Common myeloid progenitor, CD34-positive (primary cell): ENCODE data around the gene GPER1.

ENCODE experiments used
- CTCF ChIA-PET: fragments of 350-600 bp; sonication (Branson Sonifier 250); formaldehyde crosslinking; loops from one replicate; lab custom pipeline; 2021; ENCODE audit warnings: antibody characterized with exemption; lab: Charles Lee
- POLR2A ChIA-PET: fragments of 350-600 bp; sonication (Branson Sonifier 250); formaldehyde crosslinking; loops from one replicate; lab custom pipeline; 2021; ENCODE audit warnings: antibody characterized with exemption; lab: Charles Lee
- DNase-seq, 3 donors: peaks; one replicate each; pipeline versions ENCODE4 v3.0.0 to v3.0.0-alpha.2; 2013
- H3K27ac ChIP-seq, 2 experiments: 1 replicate in 1 of 2; 2 replicates in 1 of 2; pipeline ENCODE4 v1.7.0; 2013; ENCODE audit warnings: inconsistent platforms in 2 of 2, low read length in 2 of 2, mild to moderate bottlenecking in 2 of 2, low read depth in 1 of 2, moderate library complexity in 1 of 2; ENCODE audit not compliant: severe bottlenecking in 2 of 2, insufficient read depth in 1 of 2, poor library complexity in 1 of 2
- H3K27me3 ChIP-seq, 5 experiments: replicated peaks in 2 of 5; 1 replicate in 3 of 5; 2 replicates in 2 of 5; pipeline versions ENCODE4 v1.6.1 to v1.7.0; 2013; ENCODE audit warnings: low read length in 4 of 5, mild to moderate bottlenecking in 2 of 5, moderate library complexity in 2 of 5, inconsistent platforms in 1 of 5; ENCODE audit not compliant: insufficient read depth in 5 of 5, control insufficient read depth in 4 of 5
- H3K36me3 ChIP-seq, 4 experiments: 1 replicate in 2 of 4; 2 replicates in 2 of 4; pipeline versions ENCODE4 v1.6.1 to v1.7.0; 2013; ENCODE audit warnings: low read length in 3 of 4, control low read depth in 1 of 4, mild to moderate bottlenecking in 1 of 4; ENCODE audit not compliant: control insufficient read depth in 4 of 4, insufficient read depth in 4 of 4
- H3K4me1 ChIP-seq, 4 experiments: 1 replicate in 3 of 4; 2 replicates in 1 of 4; pipeline versions ENCODE4 v1.6.1 to v1.7.1; 2013; ENCODE audit warnings: low read length in 3 of 4, mild to moderate bottlenecking in 3 of 4, control low read depth in 1 of 4, inconsistent platforms in 1 of 4, moderate library complexity in 1 of 4; ENCODE audit not compliant: control insufficient read depth in 4 of 4, insufficient read depth in 4 of 4; ENCODE audit errors: control extremely low read depth in 1 of 4
- H3K4me3 ChIP-seq, 7 experiments: 1 replicate in 4 of 7; 2 replicates in 3 of 7; pipeline versions ENCODE4 v1.5.1 to v1.7.0; 2013; ENCODE audit warnings: mild to moderate bottlenecking in 7 of 7, low read length in 6 of 7, moderate library complexity in 6 of 7, inconsistent platforms in 2 of 7, low read depth in 2 of 7, control low read depth in 1 of 7; ENCODE audit not compliant: insufficient read depth in 4 of 7, control insufficient read depth in 1 of 7; ENCODE audit errors: extremely low read depth in 1 of 7
- H3K9me3 ChIP-seq, 5 experiments: 1 replicate in 4 of 5; 2 replicates in 1 of 5; pipeline versions ENCODE4 v1.6.1 to v1.7.1; 2013; ENCODE audit warnings: low read length in 4 of 5, mild to moderate bottlenecking in 2 of 5, inconsistent platforms in 1 of 5, low read depth in 1 of 5, moderate library complexity in 1 of 5; ENCODE audit not compliant: control insufficient read depth in 4 of 5, insufficient read depth in 2 of 5; ENCODE audit errors: control extremely low read depth in 1 of 5
- WGBS: methylation state at CpG from one replicate; pipeline ENCODE4 v1.1.5; 2013; ENCODE audit not compliant: insufficient coverage; 5-methylcytosine and 5-hydroxymethylcytosine counted together

The GPER1 gene

DNA sequence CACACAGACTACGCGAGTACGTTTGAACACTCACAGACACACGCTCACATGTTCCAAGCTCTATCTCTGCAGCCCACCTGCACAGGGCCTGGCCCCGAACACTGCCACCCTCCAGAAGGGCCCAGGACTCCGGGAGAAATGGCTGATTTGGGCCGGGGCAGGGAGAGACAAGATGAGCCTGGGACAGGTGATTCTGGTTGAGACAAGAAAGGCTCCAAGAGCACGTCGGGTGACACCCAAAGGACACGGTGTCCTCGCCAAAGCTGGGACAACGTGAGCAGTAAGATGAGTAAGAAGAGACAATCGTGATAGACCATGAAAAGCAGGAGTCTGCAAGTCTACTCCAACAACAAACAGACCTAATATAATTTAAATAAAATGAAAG lies 9.2 kb downstream of the GPER1 start:
- Histone ChIP-seq H3K27me3 (no peaks in the 10 kb centered on the region), H3K27ac (no peak overlapping the region), H3K4me1 (peaks cover 0 to 5% (median 0%) of the 10 kb centered on the region in 4 experiments), H3K9me3 (peaks cover 0 to 3% (median 0%) of the 10 kb centered on the region in 5 experiments), H3K4me3 (no peak overlapping the region), H3K36me3 (peaks cover 0 to 9% (median 6%) of the 10 kb centered on the region in 4 experiments)
- DNase-seq, result no peak
- ChIA-PET POLR2A (no interaction called here), CTCF (interaction anchor here (0.6 kb wide), 1 partner anchor 13 kb away, joined by 3 read pairs; no protein-coding TSS in a partner anchor)
- WGBS, result 91% methylated on average over 7 of the region's 13 CpGs

- peaks cover 0 to 5% (median 3%) of the 10 kb centered on the region in 4 experiments for H3K36me3 ChIP-seq
- no peak overlapping the region for H3K27ac ChIP-seq
- H3K9me3 ChIP-seq, result peaks cover 0 to 3% (median 0%) of the 10 kb centered on the region in 5 experiments
- no peaks in the 10 kb centered on the region for H3K27me3 ChIP-seq
- no peak for DNase-seq
- ChIA-PET CTCF (no interaction called here), POLR2A (interaction anchor here (1.1 kb wide), 1 partner anchor 33 kb away, joined by 4 read pairs; no protein-coding TSS in a partner anchor)
- H3K4me1 ChIP-seq, result peaks cover 0 to 5% (median 0%) of the 10 kb centered on the region in 4 experiments
- no peak overlapping the region for H3K4me3 ChIP-seq
- WGBS, result 94% methylated on average over 39 of the region's 43 CpGs
Measured at GRCh38 chr7:1098243-1099153, 10.6 kb downstream of the GPER1 start.

DNA sequence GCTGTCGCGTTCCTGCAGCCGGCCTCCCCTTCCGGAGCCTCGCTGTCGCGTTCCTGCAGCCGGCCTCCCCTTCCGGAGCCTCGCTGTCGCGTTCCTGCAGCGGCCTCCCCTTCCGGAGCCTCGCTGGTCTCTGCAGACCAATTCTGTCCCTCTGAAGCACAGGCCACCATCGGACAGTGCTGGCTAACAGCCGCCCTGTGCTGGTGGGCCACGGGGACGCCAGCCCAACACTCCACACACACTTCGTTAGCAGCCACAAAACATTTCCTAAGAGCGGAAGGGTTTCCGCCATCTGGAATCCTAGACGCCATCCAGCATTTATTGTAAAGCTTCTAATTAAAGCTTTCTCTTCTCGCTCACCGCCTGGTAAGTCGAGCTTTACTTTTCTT lies 11.2 kb downstream of the GPER1 start:
- 99% methylated on average over 17 of the region's 26 CpGs for WGBS
- POLR2A ChIA-PET, result interaction anchor here (1.1 kb wide), 1 partner anchor 33 kb away, joined by 4 read pairs; no protein-coding TSS in a partner anchor

DNA sequence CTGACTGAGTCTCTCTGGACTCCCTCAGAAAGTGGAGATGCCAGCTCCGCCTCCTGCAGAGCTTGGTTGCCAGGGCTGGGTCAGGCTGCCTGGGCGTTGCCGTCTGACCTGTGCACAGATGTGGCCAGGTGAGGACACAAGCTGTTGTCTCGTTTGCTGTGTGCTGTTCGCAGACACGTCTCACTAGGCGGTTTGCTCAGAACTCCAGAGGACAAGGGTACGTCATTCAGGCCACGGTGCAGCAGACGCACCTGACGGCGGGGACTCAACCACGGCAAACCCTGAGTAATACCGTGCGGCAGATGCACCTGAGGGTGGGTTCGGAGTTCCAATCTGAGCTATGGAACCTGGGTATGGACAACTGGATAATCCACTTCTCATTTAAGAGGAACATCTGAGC lies 11.7 kb downstream of the GPER1 start:
- Histone ChIP-seq H3K9me3 (peaks cover 0 to 3% (median 0%) of the 10 kb centered on the region in 5 experiments), H3K4me1 (peaks cover 0 to 4% (median 0%) of the 10 kb centered on the region in 4 experiments), H3K27ac (no peak overlapping the region), H3K36me3 (peaks cover 0 to 5% (median 3%) of the 10 kb centered on the region in 4 experiments), H3K4me3 (no peak overlapping the region), H3K27me3 (no peaks in the 10 kb centered on the region)
- DNase-seq, result no peak
- 96% methylated on average over 14 of the region's 16 CpGs for WGBS
- ChIA-PET POLR2A (interaction anchor here (1.1 kb wide), 1 partner anchor 34 kb away, joined by 4 read pairs; no protein-coding TSS in a partner anchor), CTCF (interaction anchor here (1.0 to 1.4 kb wide), 3 partner anchors 11 to 26 kb away, joined by 3 to 4 read pairs (median 3); partner anchors contain the start of gene GPER1)

More for the DNA sequence above, 11.2 kb downstream of the GPER1 start:
- H3K27me3 ChIP-seq, result no peaks in the 10 kb centered on the region
- DNase-seq, result no peak
- H3K4me3 ChIP-seq, result no peak overlapping the region
- peaks cover 0 to 5% (median 3%) of the 10 kb centered on the region in 4 experiments for H3K36me3 ChIP-seq
- peaks cover 0 to 7% (median 0%) of the 10 kb centered on the region in 4 experiments for H3K4me1 ChIP-seq
- CTCF ChIA-PET, result interaction anchor here (1.0 to 1.4 kb wide), 3 partner anchors 11 to 26 kb away, joined by 3 to 4 read pairs (median 3); partner anchors contain the start of gene GPER1
- peaks cover 0 to 3% (median 0%) of the 10 kb centered on the region in 5 experiments for H3K9me3 ChIP-seq
- H3K27ac ChIP-seq, result no peak overlapping the region

- no peaks in the 10 kb centered on the region for H3K27me3 ChIP-seq
- POLR2A ChIA-PET, result no interaction called here
- no peak overlapping the region for H3K4me3 ChIP-seq
- WGBS, result 78% methylated on average over 2 of the region's 14 CpGs
- H3K27ac ChIP-seq, result no peak overlapping the region
- H3K9me3 ChIP-seq, result peaks cover 0 to 3% (median 0%) of the 10 kb centered on the region in 5 experiments
- DNase-seq, result no peak
- peaks cover 0 to 4% (median 0%) of the 10 kb centered on the region in 4 experiments for H3K4me1 ChIP-seq
- peaks cover 0 to 5% (median 3%) of the 10 kb centered on the region in 4 experiments for H3K36me3 ChIP-seq
- CTCF ChIA-PET, result interaction anchor here (1.2 to 1.4 kb wide), 2 partner anchors 25 to 27 kb away, joined by 3 to 4 read pairs; no protein-coding TSS in a partner anchor
Measured at GRCh38 chr7:1100386-1100785, 12.5 kb downstream of the GPER1 start.

DNA sequence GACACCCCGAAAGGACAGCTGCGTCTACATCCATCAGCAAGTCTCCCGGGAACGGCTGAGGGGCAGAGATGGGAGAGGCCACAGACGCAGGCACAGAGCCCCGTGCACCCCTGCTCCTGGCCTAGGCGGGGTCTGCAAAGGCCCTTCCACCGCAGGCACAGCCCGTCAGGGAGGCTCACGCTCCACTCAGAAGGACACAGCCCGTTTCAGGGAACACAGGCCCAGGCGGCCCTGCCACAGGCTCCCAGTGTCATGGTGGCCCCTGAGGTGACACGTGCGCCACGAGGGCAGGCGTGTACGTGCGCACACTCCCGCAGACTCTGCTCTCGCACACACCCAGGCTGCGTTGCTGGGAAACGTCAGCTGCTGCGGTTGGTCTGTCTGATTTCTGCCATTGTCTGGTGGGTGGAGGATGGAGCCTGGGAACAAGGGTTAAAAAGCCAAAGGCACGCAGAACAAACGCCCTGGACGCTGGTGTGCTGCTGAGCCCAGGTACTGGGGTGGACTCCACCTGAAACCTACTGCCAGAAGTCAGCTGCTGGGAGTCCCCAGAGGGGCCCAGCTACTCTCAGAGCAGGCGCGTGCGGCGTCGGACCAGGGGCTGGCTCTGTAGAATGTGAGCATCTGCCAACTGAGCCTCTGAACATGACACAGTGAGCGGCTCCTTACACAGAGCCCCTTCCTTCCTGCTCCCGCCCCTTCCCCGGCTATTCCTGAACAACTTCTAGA lies 13.1 kb downstream of the GPER1 start:
- peaks cover 0 to 5% (median 4%) of the 10 kb centered on the region in 4 experiments for H3K36me3 ChIP-seq
- 97% methylated on average over 34 of the region's 34 CpGs for WGBS
- DNase-seq, result no peak
- H3K27ac ChIP-seq, result no peak overlapping the region
- peaks cover 0 to 3% (median 0%) of the 10 kb centered on the region in 5 experiments for H3K9me3 ChIP-seq
- no peak overlapping the region for H3K4me3 ChIP-seq
- ChIA-PET POLR2A (no interaction called here), CTCF (interaction anchor here (1.4 kb wide), 1 partner anchor 24 kb away, joined by 3 read pairs; no protein-coding TSS in a partner anchor)
- no peaks in the 10 kb centered on the region for H3K27me3 ChIP-seq
- H3K4me1 ChIP-seq, result peaks cover 0 to 4% (median 0%) of the 10 kb centered on the region in 4 experiments
